KMS-11 (cell line): ENCODE measurements around the gene TMEM121.
A peak's percentile ranks its signal among the peaks of the same experiment; 100 is the strongest.

Experiments used
- H2AFZ ChIP-seq: fragments of 200-600 bp; sonication (generic); 2 replicates; pipeline ENCODE4 v1.6.1; 2016; ENCODE audit warnings: antibody characterized with exemption, mixed run types, low read depth
- H3K27ac ChIP-seq: fragments of 200-600 bp; sonication (generic); 2 replicates; pipeline ENCODE4 v1.6.1; 2016; ENCODE audit warnings: mild to moderate bottlenecking, mixed run types
- H3K27me3 ChIP-seq: fragments of 200-600 bp; sonication (generic); 2 replicates; pipeline ENCODE4 v1.6.1; 2017; ENCODE audit warnings: mild to moderate bottlenecking, low read depth, mixed run types, moderate library complexity; ENCODE audit not compliant: insufficient read depth
- H3K36me3 ChIP-seq: fragments of 200-600 bp; sonication (generic); 2 replicates; pipeline ENCODE4 v1.6.1; 2017; ENCODE audit warnings: mild to moderate bottlenecking, mixed run types; ENCODE audit not compliant: insufficient read depth
- H3K4me1 ChIP-seq: fragments of 200-600 bp; sonication (generic); 2 replicates; pipeline ENCODE4 v1.6.1; 2016; ENCODE audit warnings: mild to moderate bottlenecking, low read depth, mixed run types; ENCODE audit not compliant: poor library complexity, severe bottlenecking
- H3K4me2 ChIP-seq: fragments of 200-600 bp; sonication (generic); 2 replicates; pipeline ENCODE4 v1.7.0; 2016; ENCODE audit warnings: mild to moderate bottlenecking, mixed run types
- H3K4me3 ChIP-seq: fragments of 200-600 bp; sonication (generic); IDR thresholded peaks from 2 replicates; pipeline ENCODE4 v1.6.1; 2017; ENCODE audit warnings: low read depth, low read length, mixed read lengths; ENCODE audit not compliant: insufficient read depth
- H3K79me2 ChIP-seq: fragments of 200-600 bp; sonication (generic); 2 replicates; pipeline ENCODE4 v1.6.1; 2016; ENCODE audit warnings: low read depth, mixed run types; ENCODE audit not compliant: insufficient read depth
- H3K9ac ChIP-seq: fragments of 200-600 bp; sonication (generic); 2 replicates; pipeline ENCODE4 v1.6.1; 2016; ENCODE audit warnings: mild to moderate bottlenecking, mixed run types
- H4K20me1 ChIP-seq: fragments of 200-600 bp; sonication (generic); 2 replicates; pipeline ENCODE4 v1.6.1; 2016; ENCODE audit warnings: mild to moderate bottlenecking, mixed run types; ENCODE audit not compliant: insufficient read depth
- CTCF ChIP-seq: fragments of 200-600 bp; sonication (generic); conservative IDR thresholded peaks from 2 replicates; pipeline ENCODE4 v1.6.1; 2017; ENCODE audit warnings: low read depth, mild to moderate bottlenecking, antibody characterized with exemption, low read length, moderate library complexity, mixed read lengths

The TMEM121 gene

GRCh38 chr14:105481886-105482457, 44.4 kb upstream of the TMEM121 start:
- Histone ChIP-seq H2AFZ (peak overlapping the region; percentile 19; the same call in 1 of the 2 replicates), H3K4me2 (peak overlapping the region; percentile 100), H3K4me3 (peak overlapping the region; percentile 55), H3K9ac (peak overlapping the region; percentile 100), H3K27me3 (peaks cover 32% of the 10 kb centered on the region), H4K20me1 (no peaks in the 10 kb centered on the region), H3K79me2 (peaks cover under 1% of the 10 kb centered on the region; the same call in 1 of the 2 replicates), H3K36me3 (no peaks in the 10 kb centered on the region), H3K27ac (peak overlapping the region; percentile 99), H3K4me1 (peaks cover 35% of the 10 kb centered on the region)
- no peak; the same call in 1 of the 2 replicates for TF ChIP-seq CTCF

- H3K27me3 ChIP-seq, result peaks cover 27% of the 10 kb centered on the region
- H3K4me2 ChIP-seq, result peak overlapping the region; percentile 100
Measured at GRCh38 chr14:105482486-105483110, 43.8 kb upstream of the TMEM121 start.

GRCh38 chr14:105483300-105484068, 42.9 kb upstream of the TMEM121 start:
- no peak overlapping the region for H3K4me2 ChIP-seq
- H2AFZ ChIP-seq, result no peak overlapping the region
- TF ChIP-seq CTCF, result no peak
- H3K9ac ChIP-seq, result peak overlapping the region; percentile 100; the same call in 1 of the 2 replicates
- H3K27ac ChIP-seq, result no peak overlapping the region
- peaks cover 30% of the 10 kb centered on the region for H3K4me1 ChIP-seq
- H4K20me1 ChIP-seq, result no peaks in the 10 kb centered on the region
- H3K36me3 ChIP-seq, result no peaks in the 10 kb centered on the region
- H3K4me3 ChIP-seq, result no peak overlapping the region
- H3K79me2 ChIP-seq, result peaks cover 13% of the 10 kb centered on the region; the same call in 1 of the 2 replicates
- peaks cover 20% of the 10 kb centered on the region for H3K27me3 ChIP-seq

More at GRCh38 chr14:105482486-105483110, 43.8 kb upstream of the TMEM121 start:
- Histone ChIP-seq H3K36me3 (no peaks in the 10 kb centered on the region), H3K9ac (peak overlapping the region; percentile 100), H3K4me1 (peaks cover 35% of the 10 kb centered on the region), H3K4me3 (no peak overlapping the region), H3K79me2 (peaks cover 6% of the 10 kb centered on the region; the same call in 1 of the 2 replicates), H2AFZ (no peak overlapping the region; the same call in 1 of the 2 replicates), H4K20me1 (no peaks in the 10 kb centered on the region), H3K27ac (peak overlapping the region; percentile 99)
- TF ChIP-seq CTCF, result no peak

- no peak for TF ChIP-seq CTCF
- Histone ChIP-seq H3K4me3 (no peak overlapping the region), H2AFZ (no peak overlapping the region), H3K79me2 (peaks cover 21% of the 10 kb centered on the region; the same call in 1 of the 2 replicates), H4K20me1 (no peaks in the 10 kb centered on the region), H3K27me3 (peaks cover 13% of the 10 kb centered on the region), H3K9ac (no peak overlapping the region; the same call in 1 of the 2 replicates), H3K36me3 (no peaks in the 10 kb centered on the region), H3K27ac (no peak overlapping the region), H3K4me2 (no peak overlapping the region), H3K4me1 (peaks cover 30% of the 10 kb centered on the region)
Measured at GRCh38 chr14:105484069-105484996, 42.0 kb upstream of the TMEM121 start.
